SKM-1 (cell line): ENCODE data around the gene PIAS1.
"Not testable (repeated sequence)": the region's sequence is repeated elsewhere in the genome, so short reads cannot be mapped to it uniquely, and the experiment has no call there.

ENCODE experiments used
- DNase-seq: peaks from one replicate; lab custom pipeline; 2025; ENCODE audit not compliant: unreplicated experiment; lab: John Stamatoyannopoulos, UW

PIAS1 gene

GRCh38 chr15:68201153-68201878, 147.2 kb downstream of the PIAS1 start:
- no peak for DNase-seq

GRCh38 chr15:68201879-68202261, 147.8 kb downstream of the PIAS1 start:
- no peak for DNase-seq

- DNase-seq, result not testable (repeated sequence)
These were observed 148.9 kb downstream of the PIAS1 start for GRCh38 chr15:68202994-68203393.

GRCh38 chr15:68203486-68203885, 149.4 kb downstream of the PIAS1 start:
- no peak for DNase-seq

DNA sequence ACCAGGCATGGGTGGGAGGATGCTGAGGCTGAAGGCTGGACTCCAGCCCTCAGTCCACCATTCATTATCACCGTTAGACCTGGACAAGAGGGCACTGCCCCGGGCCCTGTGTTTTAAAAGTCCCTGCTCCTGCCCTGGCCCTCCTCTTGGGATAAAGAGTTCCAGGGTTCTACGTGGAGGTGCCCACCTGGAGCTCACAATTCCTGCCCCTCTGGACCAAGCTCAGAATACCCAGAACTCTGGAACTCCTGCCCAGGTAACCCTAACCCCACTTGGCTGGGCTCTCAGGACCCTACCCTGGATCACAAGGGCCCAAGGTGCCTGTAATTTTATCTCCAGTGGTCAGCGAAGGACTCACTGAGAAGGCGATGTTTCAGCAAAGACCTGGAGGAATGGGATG, 149.8 kb downstream of the PIAS1 start:
- no peak for DNase-seq

GRCh38 chr15:68204361-68204760, 150.2 kb downstream of the PIAS1 start:
- DNase-seq, result no peak

DNA sequence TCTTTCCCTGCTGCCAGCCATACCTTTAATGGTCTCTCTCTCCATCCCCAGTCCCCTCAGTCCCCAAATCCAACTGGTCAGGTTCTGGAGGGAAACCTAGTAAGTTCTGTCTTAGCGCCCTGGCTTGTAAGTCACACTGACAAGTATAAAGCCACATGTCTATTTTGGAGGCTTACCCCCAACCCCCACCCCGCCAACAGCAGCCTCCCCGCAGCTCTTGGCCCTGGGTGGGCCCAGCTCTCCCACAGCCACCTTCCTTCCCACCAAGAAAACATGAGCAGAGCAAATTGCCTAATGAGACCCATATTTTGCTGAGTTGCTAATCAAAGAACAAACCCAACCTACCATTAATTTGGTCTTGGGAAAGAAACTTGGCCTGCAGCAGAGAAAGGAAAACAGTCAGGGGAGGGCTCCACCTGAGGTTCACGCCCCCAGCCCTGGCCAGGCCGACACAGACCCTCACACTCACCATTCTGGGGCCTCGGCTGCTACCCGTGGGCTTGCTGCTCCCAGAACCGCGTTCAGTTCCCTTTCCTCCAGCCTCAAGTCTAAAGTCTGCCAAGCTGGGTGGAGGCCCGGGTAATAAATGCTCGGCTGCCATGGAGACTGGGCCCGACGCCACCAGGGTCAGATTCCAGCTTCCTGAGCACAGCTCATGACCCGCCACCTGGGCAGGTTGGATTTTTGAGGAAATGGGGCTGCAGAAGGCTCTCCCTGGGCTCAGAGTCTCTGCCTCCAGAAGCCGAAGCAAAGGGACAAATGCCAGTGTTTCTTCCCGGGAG, 150.9 kb downstream of the PIAS1 start, which contains the start of gene CALML4:
CALML4 (minus strand) TSS at position 557 of the 782 bp plus-strand sequence; CDS start at position 472, 85 bp downstream.
- DNase-seq, result no peak

GRCh38 chr15:68205558-68205944, 151.4 kb downstream of the PIAS1 start:
- DNase-seq, result no peak

GRCh38 chr15:68205954-68206539, 151.9 kb downstream of the PIAS1 start:
- peak; percentile 78 for DNase-seq

GRCh38 chr15:68206711-68207151, 152.6 kb downstream of the PIAS1 start:
- no peak for DNase-seq

DNA sequence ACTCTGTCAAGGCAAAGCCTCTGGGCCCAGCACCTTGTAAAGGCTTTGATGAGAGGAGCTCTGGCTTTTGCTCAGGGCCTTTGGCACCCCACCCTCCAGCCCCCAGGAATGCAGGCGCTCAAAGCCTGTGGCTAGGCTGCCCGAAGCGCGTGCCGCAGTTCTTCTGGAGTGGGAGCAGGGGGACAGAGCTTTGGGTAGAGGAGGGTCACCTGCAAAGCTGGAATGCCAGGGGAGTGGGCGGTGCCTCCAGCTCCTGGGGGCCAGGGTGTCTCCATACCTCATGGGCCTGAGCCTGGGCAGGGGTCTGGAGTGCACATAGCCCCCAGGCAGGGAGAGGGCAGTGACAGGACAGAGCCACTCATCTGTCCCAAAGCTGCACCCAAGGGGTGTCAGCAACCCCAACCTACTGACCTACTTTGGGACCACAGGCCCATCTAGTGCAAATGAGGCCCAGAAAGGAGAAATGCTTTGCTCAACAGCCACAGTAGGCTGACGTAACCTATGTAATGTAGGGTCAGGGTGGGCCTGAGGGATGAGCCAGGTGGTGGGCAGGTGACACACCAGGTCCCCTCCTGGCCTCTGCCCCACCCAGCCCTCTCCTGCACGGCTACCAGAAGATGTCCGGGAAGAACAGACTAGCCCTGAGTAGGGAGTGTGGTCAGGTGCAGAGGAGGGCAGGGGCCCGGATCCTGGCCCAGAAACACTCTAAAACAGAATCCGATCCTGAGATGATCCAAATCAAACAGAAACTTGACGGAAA, 153.2 kb downstream of the PIAS1 start:
- no peak for DNase-seq

DNA sequence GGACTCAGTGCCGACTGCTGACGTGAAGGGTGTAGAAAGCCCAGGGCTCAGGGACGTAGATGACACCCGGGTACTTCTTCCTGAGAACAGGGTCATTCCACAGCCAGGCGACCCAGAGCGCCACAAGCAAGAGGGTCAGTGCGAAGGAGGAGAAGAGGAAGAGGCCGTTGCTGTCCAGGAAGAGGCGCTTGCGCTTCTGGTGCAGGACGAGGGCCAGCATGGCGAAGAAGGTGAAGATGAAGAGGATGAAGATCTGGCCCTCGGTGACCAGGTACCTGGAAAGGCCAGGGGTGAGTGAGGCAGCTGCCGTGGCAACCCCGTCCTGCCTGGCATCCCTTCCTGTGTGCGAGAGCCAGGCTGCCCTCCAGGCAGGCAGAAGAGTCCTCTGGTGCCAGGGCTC, 154.0 kb downstream of the PIAS1 start:
- DNase-seq, result no peak

DNA sequence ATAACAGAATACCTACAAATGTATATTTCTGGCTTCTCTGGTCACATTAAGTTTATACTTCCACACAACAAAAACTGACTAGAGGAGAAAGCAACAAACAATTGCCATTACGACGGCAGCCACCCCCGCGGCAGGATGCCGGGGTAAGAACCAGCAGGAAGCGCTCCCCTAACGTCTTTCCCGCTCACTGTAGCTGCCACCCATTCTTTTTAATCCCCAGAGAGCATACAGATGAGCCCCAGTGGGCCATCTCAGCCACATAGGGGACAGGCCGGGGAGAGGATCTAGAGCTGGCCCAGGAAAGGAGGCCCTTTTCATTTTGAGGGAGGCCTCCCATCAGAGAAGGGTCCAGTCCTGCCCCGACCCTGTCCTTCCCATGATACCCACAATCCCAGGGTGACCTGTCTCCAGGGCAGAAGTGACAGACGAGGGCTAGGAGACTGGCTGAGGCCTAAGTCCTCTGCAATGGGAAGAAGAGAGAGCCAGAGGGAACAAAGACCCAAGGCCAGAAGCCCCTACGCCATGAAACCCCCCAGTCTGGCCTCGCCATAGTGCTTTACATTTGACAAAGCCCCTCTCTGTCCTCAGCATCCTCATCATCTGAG, 154.6 kb downstream of the PIAS1 start:
- no peak for DNase-seq

- DNase-seq, result no peak
These were observed 155.2 kb downstream of the PIAS1 start for GRCh38 chr15:68209272-68209671.

DNA sequence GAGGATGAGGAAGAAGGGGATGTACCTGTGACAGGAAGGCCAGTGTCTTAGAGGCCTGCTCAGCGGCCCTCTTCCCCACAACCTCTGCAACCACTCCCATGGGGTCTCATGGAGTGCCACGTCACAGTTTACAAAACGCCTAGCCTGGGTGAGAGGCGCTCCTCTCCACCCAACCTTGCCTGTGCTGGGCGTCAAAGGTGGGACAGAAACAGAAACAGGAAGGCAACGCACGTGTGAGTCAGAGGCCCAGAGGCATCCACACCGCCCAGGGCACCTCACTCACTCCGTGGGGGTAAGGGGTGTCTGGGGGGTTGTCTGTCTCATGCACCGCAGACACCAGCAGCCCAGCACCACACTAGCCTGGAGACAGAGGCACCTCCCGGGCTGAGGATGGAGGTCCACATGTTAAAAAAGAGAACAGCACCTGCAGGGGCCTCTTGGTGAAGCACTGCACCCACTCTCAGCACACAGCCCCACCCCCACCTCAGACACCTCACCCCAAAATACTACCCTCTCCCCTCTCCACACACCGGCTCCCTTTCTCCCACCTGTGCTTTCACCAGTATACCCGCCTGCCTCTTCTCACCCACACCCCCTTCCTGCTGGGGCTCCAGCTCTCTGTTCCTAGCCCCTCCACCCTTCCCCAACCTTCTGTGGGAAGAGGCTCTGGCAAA, 155.8 kb downstream of the PIAS1 start:
- no peak for DNase-seq

GRCh38 chr15:68210409-68210756, 156.3 kb downstream of the PIAS1 start:
- no peak for DNase-seq

- no peak for DNase-seq
These were observed 156.9 kb downstream of the PIAS1 start for GRCh38 chr15:68210821-68211655.

DNA sequence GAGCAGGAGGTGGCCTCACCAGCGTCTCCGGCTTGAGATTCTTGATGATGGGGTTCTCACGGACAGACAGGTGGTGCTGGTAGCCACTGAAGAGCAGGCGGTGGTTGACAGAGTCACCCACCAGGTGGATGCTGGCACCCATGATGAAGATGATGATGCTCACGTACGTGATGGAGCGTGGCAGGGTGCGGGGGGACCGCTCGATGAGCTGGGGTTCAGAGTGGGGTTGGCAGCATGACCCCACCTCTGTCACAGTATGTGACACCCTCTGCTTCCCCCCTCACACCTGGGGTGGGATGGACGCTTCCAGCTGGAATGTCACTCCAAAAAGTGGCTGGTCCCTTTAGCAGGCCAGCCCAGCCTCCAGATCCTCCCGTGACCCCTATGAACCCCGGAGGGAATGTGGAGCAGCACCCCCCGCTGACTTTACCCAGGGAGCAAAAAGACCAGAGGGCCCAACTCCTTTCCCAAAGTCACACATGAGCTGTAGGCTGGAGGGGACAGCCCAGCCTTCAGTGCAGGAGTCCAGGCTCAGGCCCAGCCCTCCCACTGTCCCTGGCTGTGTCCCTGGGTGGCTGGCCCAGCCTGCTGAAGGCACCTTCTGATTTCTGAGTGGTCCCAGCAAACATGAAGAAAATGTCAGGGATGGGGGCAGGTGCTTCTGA, 157.7 kb downstream of the PIAS1 start:
- DNase-seq, result no peak

DNA sequence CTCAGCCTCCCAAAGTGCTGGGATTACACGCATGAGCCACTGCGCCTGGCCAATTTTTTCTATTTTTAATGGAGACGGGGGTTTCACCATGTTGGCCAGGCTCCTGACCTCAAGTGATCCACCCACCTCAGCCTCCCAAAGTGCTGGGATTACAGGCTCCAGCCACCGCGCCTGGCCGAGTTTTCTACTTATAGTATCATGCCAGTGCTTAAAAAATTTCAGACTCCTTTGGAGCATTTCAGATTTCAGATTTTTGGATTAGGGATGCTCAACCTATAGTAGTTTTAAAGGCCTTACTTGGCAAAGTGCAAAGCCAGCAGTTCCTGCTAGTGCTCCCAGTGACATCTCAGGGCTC, 159.4 kb downstream of the PIAS1 start:
- not testable (repeated sequence) for DNase-seq
